ENCODE data around the gene LDLR.
"Not testable (repeated sequence)": the region's sequence is repeated elsewhere in the genome, so short reads cannot be mapped to it uniquely, and the experiment has no call there.

Gene LDLR

DNA sequence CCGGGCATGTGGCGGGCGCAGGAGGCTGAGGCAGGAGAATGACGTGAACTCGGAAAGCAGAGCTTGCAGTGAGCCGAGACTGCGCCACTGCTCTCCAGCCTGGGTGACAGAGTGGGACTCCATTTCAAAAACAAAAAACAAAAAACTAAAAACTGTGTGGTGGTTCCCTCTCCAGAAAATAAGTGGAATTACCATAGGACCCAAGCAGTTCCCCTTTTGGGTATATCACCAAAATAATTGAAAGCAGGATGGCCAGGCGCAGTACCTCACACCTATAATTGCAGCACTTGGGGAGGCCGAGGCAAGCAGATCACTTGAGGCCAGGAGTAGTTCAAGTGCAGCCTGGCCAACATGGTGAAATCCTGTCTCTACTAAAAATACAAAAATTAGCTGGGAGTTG, 15.7 kb upstream of the LDLR start:
- DNase-seq (ENCODE audit: low read depth), result no peak

DNA sequence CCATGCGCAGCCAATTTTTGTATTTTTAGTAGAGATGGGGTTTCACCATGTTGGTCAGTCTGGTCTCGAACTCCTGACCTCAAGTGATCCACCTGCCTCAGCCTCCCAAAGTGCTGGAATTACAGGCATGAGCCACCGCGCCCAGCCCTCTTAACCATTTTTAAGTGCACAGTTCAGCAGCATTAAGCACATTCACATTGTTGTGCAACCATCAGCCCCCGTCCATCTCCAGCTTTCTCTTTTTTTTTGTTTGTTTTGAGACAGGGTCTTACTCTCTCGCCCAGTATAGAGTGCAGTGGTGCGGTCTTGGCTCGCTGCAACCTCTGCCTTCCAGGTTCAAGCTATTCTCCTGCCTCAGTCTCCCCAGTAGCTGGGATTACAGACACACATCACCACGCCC, 12.5 kb upstream of the LDLR start:
- not testable (repeated sequence) for DNase-seq (ENCODE audit: low read depth)

DNA sequence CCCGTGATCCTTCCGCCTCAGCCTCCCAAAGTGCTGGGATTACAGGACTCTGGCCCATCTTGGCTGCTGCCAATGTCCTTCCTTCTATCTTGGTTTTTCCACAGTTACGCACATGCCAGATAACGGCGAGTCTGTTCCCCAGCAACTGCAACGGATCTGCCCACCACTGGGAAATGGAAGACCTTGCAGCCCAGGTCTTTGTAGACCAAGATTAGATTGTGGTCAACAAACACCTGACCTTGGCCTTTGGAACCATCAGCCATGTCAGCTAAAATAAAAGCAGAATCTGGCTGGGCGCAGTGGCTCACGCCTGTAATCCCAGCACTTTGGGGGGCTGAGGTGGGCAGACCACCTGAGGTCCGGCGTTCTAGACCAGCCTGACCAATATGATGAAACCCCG, 10.4 kb upstream of the LDLR start:
- DNase-seq (ENCODE audit: low read depth), result no peak

DNA sequence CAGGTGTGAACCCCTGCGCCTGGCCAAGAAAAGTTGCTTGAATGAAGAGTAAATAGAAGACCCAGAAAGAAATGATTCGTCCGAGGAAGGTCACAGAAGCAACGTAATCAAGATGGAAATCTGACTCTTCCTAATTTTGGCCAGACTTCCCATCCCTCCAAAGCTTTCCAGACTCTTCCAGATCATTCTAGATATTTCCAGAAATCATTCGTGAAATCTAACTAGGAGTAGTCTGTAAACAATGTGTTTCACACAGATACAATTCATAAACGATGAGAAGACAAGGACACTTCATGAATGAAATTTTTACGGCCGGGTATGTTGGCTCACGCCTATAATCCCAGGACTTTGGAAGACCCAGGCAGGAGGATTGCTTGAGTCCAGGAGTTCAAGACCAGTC, 9.3 kb upstream of the LDLR start:
- DNase-seq (ENCODE audit: low read depth), result no peak

DNA sequence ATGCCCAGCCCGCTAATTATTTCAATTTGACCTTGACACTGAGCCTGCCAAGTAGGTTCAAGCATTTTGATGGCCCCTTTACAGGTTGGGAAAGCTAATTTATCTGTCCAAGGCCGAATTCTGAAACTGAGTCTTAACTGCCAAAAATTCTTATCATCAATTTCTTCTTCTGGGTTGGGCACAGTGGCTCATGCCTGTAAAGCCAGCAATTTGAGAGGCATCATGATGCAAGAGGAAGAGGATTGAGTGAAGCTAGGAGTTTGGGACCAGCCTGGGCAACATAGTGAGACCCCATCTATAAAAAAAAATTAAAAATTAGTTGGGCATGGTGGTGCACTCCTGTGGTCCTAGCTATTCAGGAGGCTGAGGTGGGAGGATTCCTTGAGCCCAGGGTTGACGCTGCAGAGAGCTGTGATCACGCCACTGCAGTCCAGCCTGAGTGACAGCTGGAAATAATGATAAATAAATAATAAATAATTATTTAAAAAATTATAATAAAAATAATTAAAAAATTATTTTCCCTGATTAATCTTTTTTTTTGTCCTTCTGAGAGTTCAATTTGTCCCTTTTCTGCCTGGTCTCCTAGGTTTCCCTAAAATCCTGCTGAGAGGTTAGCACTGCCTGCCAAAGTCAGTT, 1.3 kb upstream of the LDLR start:
- no peak for DNase-seq (ENCODE audit: low read depth)

DNA sequence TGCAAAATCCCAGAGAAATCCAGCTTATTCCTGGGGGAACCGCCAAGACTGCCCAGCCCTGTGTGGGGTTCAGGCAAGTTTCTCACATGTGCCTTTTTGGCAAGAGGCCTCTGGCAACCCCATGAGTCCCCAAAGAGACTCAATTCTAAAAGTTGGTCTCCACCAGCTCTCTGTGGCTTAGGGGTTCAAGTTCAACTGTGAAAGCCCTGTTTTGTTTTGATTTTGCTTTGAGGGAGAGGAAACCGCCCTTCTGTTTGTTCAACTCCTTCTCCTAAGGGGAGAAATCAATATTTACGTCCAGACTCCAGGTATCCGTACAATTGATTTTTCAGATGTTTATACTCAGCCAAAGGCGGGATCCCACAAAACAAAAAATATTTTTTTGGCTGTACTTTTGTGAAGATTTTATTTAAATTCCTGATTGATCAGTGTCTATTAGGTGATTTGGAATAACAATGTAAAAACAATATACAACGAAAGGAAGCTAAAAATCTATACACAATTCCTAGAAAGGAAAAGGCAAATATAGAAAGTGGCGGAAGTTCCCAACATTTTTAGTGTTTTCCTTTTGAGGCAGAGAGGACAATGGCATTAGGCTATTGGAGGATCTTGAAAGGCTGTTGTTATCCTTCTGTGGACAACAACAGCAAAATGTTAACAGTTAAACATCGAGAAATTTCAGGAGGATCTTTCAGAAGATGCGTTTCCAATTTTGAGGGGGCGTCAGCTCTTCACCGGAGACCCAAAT, 583 bp upstream of the LDLR start:
- DNase-seq (ENCODE audit: low read depth), result no peak

DNA sequence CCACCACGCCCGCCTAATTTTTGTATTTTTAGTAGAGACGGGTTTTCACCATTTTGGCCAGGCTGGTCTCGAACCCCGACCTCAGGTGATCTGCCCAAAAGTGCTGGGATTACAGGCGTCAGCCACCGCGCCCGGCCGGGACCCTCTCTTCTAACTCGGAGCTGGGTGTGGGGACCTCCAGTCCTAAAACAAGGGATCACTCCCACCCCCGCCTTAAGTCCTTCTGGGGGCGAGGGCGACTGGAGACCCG, 676 bp downstream of the LDLR start:
- not testable (repeated sequence) for DNase-seq (ENCODE audit: low read depth)

DNA sequence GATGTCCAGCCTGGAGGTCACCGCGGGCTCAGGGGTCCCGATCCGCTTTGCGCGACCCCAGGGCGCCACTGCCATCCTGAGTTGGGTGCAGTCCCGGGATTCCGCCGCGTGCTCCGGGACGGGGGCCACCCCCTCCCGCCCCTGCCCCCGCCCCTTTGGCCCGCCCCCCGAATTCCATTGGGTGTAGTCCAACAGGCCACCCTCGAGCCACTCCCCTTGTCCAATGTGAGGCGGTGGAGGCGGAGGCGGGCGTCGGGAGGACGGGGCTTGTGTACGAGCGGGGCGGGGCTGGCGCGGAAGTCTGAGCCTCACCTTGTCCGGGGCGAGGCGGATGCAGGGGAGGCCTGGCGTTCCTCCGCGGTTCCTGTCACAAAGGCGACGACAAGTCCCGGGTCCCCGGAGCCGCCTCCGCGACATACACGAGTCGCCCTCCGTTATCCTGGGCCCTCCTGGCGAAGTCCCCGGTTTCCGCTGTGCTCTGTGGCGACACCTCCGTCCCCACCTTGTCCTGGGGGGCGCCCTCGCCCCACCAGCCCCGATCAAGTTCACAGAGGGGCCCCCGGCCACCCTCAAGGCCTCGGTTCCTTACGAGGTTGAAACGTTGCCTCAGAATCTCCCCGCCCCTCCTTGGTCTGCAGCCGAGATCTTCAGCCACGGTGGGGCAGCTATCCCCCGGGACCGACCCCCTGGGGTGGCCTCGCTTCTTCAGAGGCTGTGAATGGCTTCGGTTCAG, 1.2 kb downstream of the LDLR start:
- peak; percentile 97 for DNase-seq (ENCODE audit: low read depth)

DNA sequence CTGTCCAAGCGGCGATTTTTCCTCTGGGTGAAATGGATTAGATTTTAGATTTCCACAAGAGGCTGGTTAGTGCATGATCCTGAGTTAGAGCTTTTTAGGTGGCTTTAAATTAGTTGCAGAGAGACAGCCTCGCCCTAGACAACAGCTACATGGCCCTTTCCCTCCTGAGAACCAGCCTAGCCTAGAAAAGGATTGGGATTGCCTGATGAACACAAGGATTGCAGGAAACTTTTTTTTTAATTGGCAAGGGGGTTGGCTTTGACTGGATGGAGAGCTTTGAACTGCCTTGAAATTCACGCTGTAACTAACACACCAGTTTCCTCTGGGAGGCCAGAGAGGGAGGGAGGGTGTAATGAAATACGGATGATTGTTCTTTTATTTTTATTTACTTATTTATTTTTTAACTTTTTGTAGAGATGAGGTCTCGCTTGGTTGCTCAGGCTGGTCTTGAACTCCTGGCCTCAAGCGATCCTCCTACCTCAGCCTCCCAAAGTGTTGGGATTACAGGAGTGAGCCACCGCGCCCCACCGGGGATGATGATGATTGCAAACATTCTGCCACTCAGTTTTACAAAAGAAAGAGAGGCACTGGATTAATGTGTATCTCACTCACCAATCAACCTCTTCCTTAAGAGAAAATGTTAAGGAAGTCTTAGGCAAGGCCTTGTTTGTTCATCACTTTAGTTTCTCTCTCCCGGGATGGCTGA, 1.9 kb downstream of the LDLR start:
- DNase-seq (ENCODE audit: low read depth), result no peak

DNA sequence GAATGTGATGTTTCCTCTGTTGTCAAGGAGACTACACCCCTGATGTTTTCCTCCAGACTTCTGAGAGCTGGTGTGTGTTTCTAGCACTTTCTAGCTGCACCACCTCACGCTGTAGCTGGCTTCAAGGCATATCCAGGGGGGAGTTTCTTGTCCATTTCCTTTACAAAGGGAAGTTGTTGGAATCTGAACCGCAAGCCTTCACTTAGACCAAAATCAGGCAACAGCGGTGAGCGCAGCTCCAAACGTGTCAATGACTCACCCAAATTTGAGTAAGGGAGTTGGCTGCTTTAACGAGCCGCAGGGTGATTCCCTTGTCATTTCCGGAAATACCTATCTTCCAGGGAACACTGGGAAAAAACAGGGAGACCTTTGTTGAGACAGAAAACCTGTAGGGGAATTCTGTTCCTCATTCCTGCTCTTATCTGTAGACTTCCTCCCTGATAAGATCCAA, 2.5 kb downstream of the LDLR start:
- peak; percentile 48 for DNase-seq (ENCODE audit: low read depth)

DNA sequence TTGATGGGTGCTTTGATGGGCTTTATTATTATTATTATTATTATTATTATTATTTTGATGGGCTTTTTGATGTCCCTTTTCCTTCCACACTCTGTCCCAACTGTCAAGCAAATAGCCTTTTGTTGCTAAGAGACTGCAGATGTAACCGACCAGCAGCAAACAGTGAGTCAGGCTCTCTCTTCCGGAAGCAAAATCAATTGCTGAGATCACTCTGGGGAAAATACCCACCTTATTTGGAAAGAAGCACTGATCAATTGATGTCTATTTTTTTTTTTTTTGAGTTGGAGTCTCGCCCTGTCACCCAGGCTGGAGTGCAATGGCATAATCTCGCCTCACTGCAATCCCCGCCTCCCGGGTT, 2.9 kb downstream of the LDLR start:
- DNase-seq (ENCODE audit: low read depth), result peak; percentile 19

DNA sequence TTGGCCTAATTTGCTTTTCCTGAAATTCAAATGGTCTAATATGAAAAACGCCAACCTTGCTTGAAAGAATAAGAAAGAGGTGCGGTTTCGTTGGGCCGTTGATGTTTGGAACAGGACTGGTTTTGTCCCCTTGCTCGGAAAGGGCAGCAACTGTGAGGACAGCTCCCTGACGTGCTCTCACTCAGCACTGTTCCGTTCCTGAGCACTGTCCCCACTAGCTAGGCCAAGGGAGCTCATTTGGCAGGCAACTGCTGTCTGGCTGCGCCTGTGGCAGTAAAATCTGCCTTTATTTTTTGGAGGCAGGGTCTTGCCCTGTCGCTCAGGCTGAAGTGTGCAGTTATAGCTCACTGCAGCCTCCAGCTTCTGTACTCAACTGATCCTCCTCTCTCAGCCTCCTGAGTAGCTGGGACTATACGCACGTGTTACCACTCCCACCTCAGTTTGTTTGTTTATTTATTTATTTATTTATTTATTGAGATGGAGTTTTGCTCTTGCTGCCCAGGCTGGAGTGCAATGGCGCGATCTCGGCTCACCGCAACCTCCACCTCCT, 4.5 kb downstream of the LDLR start:
- no peak for DNase-seq (ENCODE audit: low read depth)

DNA sequence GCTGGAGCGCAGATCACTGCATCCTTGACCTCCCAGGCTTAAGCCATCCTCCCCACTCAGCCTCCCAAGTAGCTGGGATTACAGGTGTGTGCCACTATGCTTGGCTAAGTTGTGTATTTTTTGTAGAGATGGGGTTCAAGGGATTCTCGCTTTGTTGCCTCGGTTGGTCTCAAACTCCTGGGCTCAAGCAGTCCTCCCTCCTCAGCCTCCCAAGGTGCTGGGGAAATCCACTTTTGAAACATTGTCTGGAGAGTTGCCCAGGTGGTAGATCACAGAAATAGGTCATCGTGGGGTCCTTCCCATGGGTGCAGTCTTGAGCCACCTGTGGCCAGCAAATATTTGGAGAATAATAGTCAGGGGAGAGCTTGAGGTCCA, 5.2 kb downstream of the LDLR start:
- no peak for DNase-seq (ENCODE audit: low read depth)

DNA sequence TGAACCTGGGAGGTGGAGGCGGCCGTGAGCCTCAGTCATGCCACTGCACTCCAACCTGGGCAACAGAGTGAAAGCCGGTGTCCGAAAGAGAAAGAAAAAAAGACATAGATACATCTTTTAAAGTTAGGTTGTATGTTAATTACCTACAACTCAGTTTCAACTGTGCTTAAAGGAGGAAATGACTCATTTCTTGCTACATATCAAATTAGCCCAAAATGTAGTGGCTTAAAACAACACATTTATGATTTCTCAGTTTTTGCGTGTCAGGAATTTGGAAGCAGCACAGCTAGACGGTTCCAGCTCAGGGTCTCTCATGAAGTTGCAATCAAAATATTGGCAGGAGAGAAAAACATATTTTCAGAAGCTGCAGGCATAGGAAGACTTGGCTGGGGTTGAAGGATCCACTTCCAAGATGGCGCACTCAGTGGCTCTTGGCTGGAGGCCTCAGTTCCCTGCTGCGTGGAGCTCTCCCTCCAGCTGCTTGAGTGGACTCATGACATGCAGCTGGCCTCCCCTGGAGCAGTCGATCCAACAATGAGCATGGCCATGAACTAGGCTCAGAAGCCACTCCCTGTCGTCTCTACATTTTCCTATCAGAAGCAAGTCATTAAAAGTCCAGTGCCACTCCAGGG, 7.1 kb downstream of the LDLR start:
- peak; percentile 17 for DNase-seq (ENCODE audit: low read depth)

DNA sequence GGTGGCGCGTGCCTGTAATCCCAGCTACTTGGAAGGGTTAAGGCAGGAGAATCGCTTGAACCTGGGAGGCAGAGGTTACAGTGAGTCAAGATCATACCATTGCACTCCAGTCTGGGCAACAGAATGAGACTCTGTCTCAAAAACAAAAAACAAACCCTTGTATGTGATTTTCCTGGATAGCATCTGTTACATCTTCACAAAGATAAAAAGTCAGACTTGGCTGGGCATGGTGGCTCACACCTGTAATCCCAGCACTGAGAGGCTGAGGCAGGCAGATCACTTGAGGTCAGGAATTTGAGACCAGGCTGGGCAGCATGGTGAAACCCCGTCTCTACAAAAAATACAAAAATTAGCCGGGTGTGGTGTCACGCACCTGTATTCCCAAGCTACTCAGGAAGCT, 8.1 kb downstream of the LDLR start:
- DNase-seq (ENCODE audit: low read depth), result not testable (repeated sequence)

DNA sequence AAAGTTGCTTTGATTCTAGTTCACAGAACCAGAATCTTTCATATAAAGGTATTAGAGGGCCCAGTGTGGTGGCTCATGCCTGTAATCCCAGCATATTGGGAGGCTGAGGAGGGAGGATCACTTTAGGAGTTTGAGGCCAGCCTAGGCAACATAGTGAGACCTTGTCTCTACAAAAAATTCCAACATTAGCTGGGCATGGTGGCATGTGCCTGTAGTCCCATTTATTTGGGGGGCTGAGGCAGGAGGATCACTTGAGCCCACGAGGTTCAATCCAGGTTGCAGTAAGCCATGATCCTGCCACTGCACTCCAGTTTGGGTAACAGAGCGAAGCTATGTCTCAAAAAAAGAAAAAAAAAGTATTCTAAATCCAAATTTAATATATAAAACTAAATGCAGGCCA, 9.1 kb downstream of the LDLR start:
- no peak for DNase-seq (ENCODE audit: low read depth)

DNA sequence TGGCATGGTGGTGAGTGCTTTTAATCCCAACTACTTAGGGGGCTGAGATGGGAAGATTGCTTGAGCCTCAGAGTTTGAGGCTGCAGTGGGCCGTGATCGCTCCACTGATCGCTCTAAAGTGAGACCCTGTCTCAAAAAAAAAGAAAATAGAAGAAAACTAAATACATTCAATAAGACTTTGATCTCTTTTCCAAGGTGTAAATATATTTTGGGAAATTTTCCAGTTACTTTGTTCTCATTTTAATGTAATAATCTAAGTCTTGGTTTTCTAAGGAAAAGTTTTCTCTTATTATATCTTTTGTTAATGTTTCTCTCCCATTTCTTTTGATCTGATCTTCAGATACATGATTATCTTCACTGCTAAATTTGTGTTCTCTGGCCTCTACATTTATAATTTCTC, 9.6 kb downstream of the LDLR start:
- DNase-seq (ENCODE audit: low read depth), result no peak

DNA sequence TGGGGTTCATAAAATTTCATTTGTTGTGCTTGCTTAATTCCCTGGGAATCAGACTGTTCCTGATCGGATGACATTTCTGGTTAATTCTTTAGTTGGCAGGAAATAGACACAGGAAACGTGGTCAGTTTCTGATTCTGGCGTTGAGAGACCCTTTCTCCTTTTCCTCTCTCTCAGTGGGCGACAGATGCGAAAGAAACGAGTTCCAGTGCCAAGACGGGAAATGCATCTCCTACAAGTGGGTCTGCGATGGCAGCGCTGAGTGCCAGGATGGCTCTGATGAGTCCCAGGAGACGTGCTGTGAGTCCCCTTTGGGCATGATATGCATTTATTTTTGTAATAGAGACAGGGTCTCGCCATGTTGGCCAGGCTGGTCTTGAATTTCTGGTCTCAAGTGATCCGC, 10.8 kb downstream of the LDLR start:
- no peak for DNase-seq (ENCODE audit: low read depth)

DNA sequence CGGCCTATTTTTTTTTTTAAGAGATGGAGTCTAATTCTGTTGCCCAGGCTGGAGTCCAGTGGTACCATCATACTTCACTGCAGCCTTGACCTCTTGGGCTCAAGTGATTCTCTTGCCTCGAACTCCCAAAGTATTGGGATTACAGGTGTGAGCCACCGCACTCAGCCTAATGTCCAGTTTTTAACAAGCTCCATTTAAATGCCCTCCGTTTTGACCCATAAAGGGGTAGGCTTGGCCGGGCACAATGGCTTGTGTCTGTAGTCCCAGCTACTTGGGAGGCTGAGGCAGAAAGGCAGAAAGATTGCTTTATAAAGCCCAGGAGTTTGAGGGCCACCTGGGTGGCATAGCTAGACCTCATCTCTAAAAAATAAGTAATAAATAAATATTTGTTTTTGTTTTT, 11.8 kb downstream of the LDLR start:
- DNase-seq (ENCODE audit: low read depth), result no peak

DNA sequence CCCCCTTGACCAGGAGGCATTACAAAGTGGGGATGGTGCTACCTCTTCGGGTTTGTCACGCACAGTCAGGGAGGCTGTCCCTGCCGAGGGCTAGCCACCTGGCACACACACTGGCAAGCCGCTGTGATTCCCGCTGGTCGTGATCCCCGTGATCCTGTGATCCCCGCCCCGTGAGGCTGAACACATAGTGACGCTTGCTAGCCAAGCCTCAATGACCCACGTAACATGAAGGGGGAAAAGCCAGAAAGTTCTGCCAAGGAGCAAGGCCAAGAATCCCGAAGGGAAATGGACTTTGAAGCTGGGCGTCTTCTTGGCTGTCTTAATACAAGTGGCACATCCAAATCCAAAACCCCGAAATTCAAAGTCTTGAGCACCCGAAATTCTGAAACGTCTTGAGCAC, 13.7 kb downstream of the LDLR start:
- DNase-seq (ENCODE audit: low read depth), result no peak

DNA sequence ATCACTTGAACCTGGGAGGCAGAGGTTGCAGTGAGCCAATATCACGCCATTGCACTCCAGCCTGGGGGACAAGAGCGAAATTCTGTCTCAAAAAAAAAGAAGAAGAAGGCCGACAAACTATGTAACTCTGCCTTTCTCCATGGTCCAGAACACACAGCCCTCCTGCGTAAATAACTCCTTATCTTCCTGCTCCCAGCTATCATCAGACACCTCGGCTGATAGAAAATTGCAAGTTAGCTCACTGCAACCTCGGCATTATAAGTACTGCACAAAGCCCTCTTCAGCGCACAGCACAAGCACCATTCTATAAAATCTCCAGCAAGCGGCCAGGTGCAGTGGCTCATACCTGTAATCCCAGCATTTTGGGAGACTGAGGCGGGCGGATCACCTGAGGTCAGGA, 14.4 kb downstream of the LDLR start:
- DNase-seq (ENCODE audit: low read depth), result not testable (repeated sequence)

DNA sequence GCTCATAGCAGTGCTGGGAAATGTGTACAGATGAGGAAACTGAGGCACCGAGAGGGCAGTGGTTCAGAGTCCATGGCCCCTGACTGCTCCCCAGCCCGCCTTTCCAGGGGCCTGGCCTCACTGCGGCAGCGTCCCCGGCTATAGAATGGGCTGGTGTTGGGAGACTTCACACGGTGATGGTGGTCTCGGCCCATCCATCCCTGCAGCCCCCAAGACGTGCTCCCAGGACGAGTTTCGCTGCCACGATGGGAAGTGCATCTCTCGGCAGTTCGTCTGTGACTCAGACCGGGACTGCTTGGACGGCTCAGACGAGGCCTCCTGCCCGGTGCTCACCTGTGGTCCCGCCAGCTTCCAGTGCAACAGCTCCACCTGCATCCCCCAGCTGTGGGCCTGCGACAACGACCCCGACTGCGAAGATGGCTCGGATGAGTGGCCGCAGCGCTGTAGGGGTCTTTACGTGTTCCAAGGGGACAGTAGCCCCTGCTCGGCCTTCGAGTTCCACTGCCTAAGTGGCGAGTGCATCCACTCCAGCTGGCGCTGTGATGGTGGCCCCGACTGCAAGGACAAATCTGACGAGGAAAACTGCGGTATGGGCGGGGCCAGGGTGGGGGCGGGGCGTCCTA, 15.9 kb downstream of the LDLR start:
- DNase-seq (ENCODE audit: low read depth), result no peak
